Neuronal stem cell (in vitro differentiated cells): ENCODE measurements around the gene CIT.
"Not testable (repeated sequence)": the region's sequence is repeated elsewhere in the genome, so short reads cannot be mapped to it uniquely, and the experiment has no call there.

Experiments used
- DNase-seq: peaks from one replicate; pipeline ENCODE4 v3.0.0-alpha.2; 2013; ENCODE audit warnings: low spot score
- H2AFZ ChIP-seq: one replicate; pipeline ENCODE4 v1.6.1; 2013; ENCODE audit warnings: mild to moderate bottlenecking, low read length, inconsistent platforms
- H2AK5ac ChIP-seq: 2 replicates; pipeline ENCODE4 v1.6.1; 2013; ENCODE audit warnings: low read depth, mild to moderate bottlenecking, inconsistent platforms, low read length, moderate library complexity, mixed read lengths
- H2BK120ac ChIP-seq: 2 replicates; pipeline ENCODE4 v1.6.1; 2013; ENCODE audit warnings: low read depth, mild to moderate bottlenecking, inconsistent platforms, low read length, moderate library complexity, mixed read lengths
- H2BK12ac ChIP-seq: one replicate; pipeline ENCODE4 v1.6.1; 2013; ENCODE audit warnings: low read length, inconsistent platforms
- H2BK15ac ChIP-seq: 2 replicates; pipeline ENCODE4 v1.6.1; 2013; ENCODE audit warnings: mild to moderate bottlenecking, low read length, inconsistent platforms, mixed read lengths
- H2BK5ac ChIP-seq: one replicate; pipeline ENCODE4 v1.6.1; 2013; ENCODE audit warnings: inconsistent platforms, mild to moderate bottlenecking, low read length, moderate library complexity
- H3K14ac ChIP-seq: one replicate; pipeline ENCODE4 v1.6.1; 2013; ENCODE audit warnings: low read length, inconsistent platforms
- H3K18ac ChIP-seq: 2 replicates; pipeline ENCODE4 v1.6.1; 2013; ENCODE audit warnings: low read length, inconsistent platforms
- H3K23ac ChIP-seq: 2 replicates; pipeline ENCODE4 v1.6.1; 2013; ENCODE audit warnings: low read depth, mild to moderate bottlenecking, mixed read lengths, low read length, inconsistent platforms; ENCODE audit not compliant: poor library complexity
- H3K27ac ChIP-seq: replicated peaks from 3 replicates; pipeline ENCODE4 v1.5.1; 2013; ENCODE audit warnings: low read length, inconsistent platforms
- H3K27me3 ChIP-seq, 3 experiments: 2 replicates each; pipeline ENCODE4 v1.6.1; 2013; ENCODE audit warnings: low read length in 3 of 3, mild to moderate bottlenecking in 2 of 3, inconsistent platforms in 1 of 3, low read depth in 1 of 3, mixed read lengths in 1 of 3, moderate library complexity in 1 of 3; ENCODE audit not compliant: control insufficient read depth in 3 of 3, insufficient read depth in 3 of 3
- H3K36me3 ChIP-seq, 2 donors: replicated peaks in 1 of 2; 2 replicates each; pipeline ENCODE4 v1.6.1; 2013; ENCODE audit warnings: low read length in 2 of 2; ENCODE audit not compliant: control insufficient read depth in 2 of 2, insufficient read depth in 2 of 2
- H3K4ac ChIP-seq: 2 replicates; pipeline ENCODE4 v1.6.1; 2013; ENCODE audit warnings: inconsistent platforms, mild to moderate bottlenecking, low read length, moderate library complexity
- H3K4me1 ChIP-seq, 2 donors: 1 replicate in 1 of 2; 2 replicates in 1 of 2; pipeline ENCODE4 v1.6.1; 2013; ENCODE audit warnings: low read length in 2 of 2, low read depth in 1 of 2; ENCODE audit not compliant: control insufficient read depth in 2 of 2, insufficient read depth in 1 of 2
- H3K4me2 ChIP-seq: one replicate; pipeline ENCODE4 v1.6.1; 2013; ENCODE audit warnings: mild to moderate bottlenecking, low read length, inconsistent platforms; ENCODE audit not compliant: insufficient read depth, poor library complexity, severe bottlenecking
- H3K4me3 ChIP-seq, 2 donors: 2 replicates each; pipeline ENCODE4 v1.5.1; 2013; ENCODE audit warnings: low read length in 2 of 2, mild to moderate bottlenecking in 2 of 2, inconsistent platforms in 1 of 2, moderate library complexity in 1 of 2
- H3K79me1 ChIP-seq: one replicate; pipeline ENCODE4 v1.6.1; 2013; ENCODE audit warnings: low read depth, mild to moderate bottlenecking, inconsistent platforms, low read length, moderate library complexity
- H3K9ac ChIP-seq: one replicate; pipeline ENCODE4 v1.6.1; 2013; ENCODE audit warnings: mild to moderate bottlenecking, low read depth, low read length, inconsistent platforms; ENCODE audit not compliant: poor library complexity
- H3K9me3 ChIP-seq, 2 donors: replicated peaks in 1 of 2; 2 replicates each; pipeline versions ENCODE3 to v1.6.1; 2013; ENCODE audit warnings: low read length in 2 of 2, mild to moderate bottlenecking in 2 of 2, inconsistent platforms in 1 of 2, low read depth in 1 of 2, mixed read lengths in 1 of 2, moderate library complexity in 1 of 2; ENCODE audit not compliant: control insufficient read depth in 2 of 2, insufficient read depth in 1 of 2
- H4K8ac ChIP-seq: one replicate; pipeline ENCODE4 v1.6.1; 2013; ENCODE audit warnings: low read depth, mild to moderate bottlenecking, inconsistent platforms, low read length, moderate library complexity
- H4K91ac ChIP-seq: one replicate; pipeline ENCODE4 v1.6.1; 2013; ENCODE audit warnings: low read length, low read depth, mild to moderate bottlenecking, inconsistent platforms; ENCODE audit not compliant: poor library complexity
- WGBS, 2 donors: extraction: QIAGEN DNeasy Blood & Tissue Kit; methylation state at CpG; one replicate each; pipeline ENCODE4 v1.1.7; 2013; ENCODE audit warnings: missing lambda C conversion rate in 2 of 2, mixed read lengths in 1 of 2; ENCODE audit not compliant: insufficient read length in 2 of 2, insufficient replicate concordance in 1 of 2; ENCODE audit errors: extremely low coverage in 2 of 2; 5-methylcytosine and 5-hydroxymethylcytosine counted together

Gene CIT

GRCh38 chr12:119661882-119662281 is 215.2 kb downstream of the CIT start:
- no peak overlapping the region for H3K27ac ChIP-seq
- no peak for DNase-seq
- H3K4ac ChIP-seq = no peak overlapping the region
- no peak overlapping the region for H4K8ac ChIP-seq
- H3K27me3 ChIP-seq = no peaks in the 10 kb centered on the region
- no peak overlapping the region for H3K9ac ChIP-seq
- WGBS, 2 donors = no CpG with 5 or more reads among the region's 4 CpGs
- H2BK12ac ChIP-seq = no peak overlapping the region
- no peak overlapping the region for H3K4me2 ChIP-seq
- H3K4me3 ChIP-seq = no peak overlapping the region
- H2AK5ac ChIP-seq = no peak overlapping the region
- H2BK120ac ChIP-seq = no peak overlapping the region
- H2AFZ ChIP-seq = no peak overlapping the region
- no peaks in the 10 kb centered on the region for H3K9me3 ChIP-seq
- no peak overlapping the region for H2BK15ac ChIP-seq
- H3K36me3 ChIP-seq = no peaks in the 10 kb centered on the region
- no peak overlapping the region for H2BK5ac ChIP-seq
- H4K91ac ChIP-seq = no peak overlapping the region
- H3K14ac ChIP-seq = no peak overlapping the region
- H3K4me1 ChIP-seq = no peaks in the 10 kb centered on the region
- H3K18ac ChIP-seq = no peak overlapping the region
- H3K23ac ChIP-seq = no peak overlapping the region
- H3K79me1 ChIP-seq = no peaks in the 10 kb centered on the region

GRCh38 chr12:119660076-119660475 is 217.0 kb downstream of the CIT start:
- no peak overlapping the region for H3K9ac ChIP-seq
- H3K4me3 ChIP-seq = no peak overlapping the region
- no peaks in the 10 kb centered on the region for H3K27me3 ChIP-seq
- H2AK5ac ChIP-seq = no peak overlapping the region
- no peak overlapping the region for H3K27ac ChIP-seq
- no peak overlapping the region for H4K8ac ChIP-seq
- no peak overlapping the region for H3K4me2 ChIP-seq
- H4K91ac ChIP-seq = no peak overlapping the region
- no CpG with 5 or more reads among the region's 5 CpGs for WGBS, 2 donors
- no peak overlapping the region for H2BK12ac ChIP-seq
- no peaks in the 10 kb centered on the region for H3K79me1 ChIP-seq
- no peak overlapping the region for H3K23ac ChIP-seq
- no peak overlapping the region for H3K18ac ChIP-seq
- H3K4ac ChIP-seq = no peak overlapping the region
- DNase-seq = no peak
- no peak overlapping the region for H2BK120ac ChIP-seq
- no peak overlapping the region for H2BK5ac ChIP-seq
- H3K9me3 ChIP-seq = no peaks in the 10 kb centered on the region
- no peak overlapping the region for H3K14ac ChIP-seq
- no peak overlapping the region for H2AFZ ChIP-seq
- H3K36me3 ChIP-seq = no peaks in the 10 kb centered on the region
- H2BK15ac ChIP-seq = no peak overlapping the region
- H3K4me1 ChIP-seq = no peaks in the 10 kb centered on the region

GRCh38 chr12:119659289-119659897 is 217.7 kb downstream of the CIT start:
- Histone ChIP-seq H3K4me2 (no peak overlapping the region), H2BK12ac (no peak overlapping the region), H3K36me3 (no peaks in the 10 kb centered on the region), H2AK5ac (no peak overlapping the region), H2BK5ac (no peak overlapping the region), H2AFZ (no peak overlapping the region), H3K23ac (no peak overlapping the region), H4K91ac (no peak overlapping the region), H3K79me1 (no peaks in the 10 kb centered on the region), H3K27me3 (no peaks in the 10 kb centered on the region), H3K4me3 (no peak overlapping the region), H3K4ac (no peak overlapping the region), H2BK120ac (no peak overlapping the region), H3K4me1 (no peaks in the 10 kb centered on the region), H3K9ac (no peak overlapping the region), H2BK15ac (no peak overlapping the region), H4K8ac (no peak overlapping the region), H3K18ac (no peak overlapping the region), H3K27ac (no peak overlapping the region), H3K9me3 (peaks cover 0 to 1% of the 10 kb centered on the region in 2 donors), H3K14ac (no peak overlapping the region)
- DNase-seq = peak; percentile 35
- no CpG with 5 or more reads among the region's 6 CpGs for WGBS, 2 donors

GRCh38 chr12:119658166-119658565 is 219.0 kb downstream of the CIT start:
- H3K9me3 ChIP-seq, H2BK15ac ChIP-seq, H3K14ac ChIP-seq, H3K4me3 ChIP-seq, H3K23ac ChIP-seq, H4K8ac ChIP-seq, H2BK120ac ChIP-seq, H3K27ac ChIP-seq, H2BK12ac ChIP-seq, H2BK5ac ChIP-seq, H3K4me2 ChIP-seq, H3K27me3 ChIP-seq, H2AK5ac ChIP-seq, H2AFZ ChIP-seq, H3K79me1 ChIP-seq, H3K36me3 ChIP-seq, H4K91ac ChIP-seq, H3K4me1 ChIP-seq, H3K4ac ChIP-seq, H3K9ac ChIP-seq, DNase-seq: not testable (repeated sequence)
- peak overlapping the region; percentile 80 for H3K18ac ChIP-seq
- WGBS, 2 donors = no CpG with 5 or more reads among the region's 6 CpGs
